Fibroblast of pulmonary artery (primary cell): ENCODE measurements around the gene SREK1.
A peak's percentile ranks its signal among the peaks of the same experiment; 100 is the strongest.

Source experiments
- DNase-seq: peaks from one replicate; pipeline ENCODE4 v3.0.0-alpha.2; 2010; ENCODE audit warnings: low read depth
- H3K4me3 ChIP-seq: replicated peaks from 2 replicates; pipeline ENCODE4 v1.5.1; 2011; ENCODE audit warnings: low read depth, mild to moderate bottlenecking, control low read depth, low read length, moderate library complexity
- TF ChIP-seq, protein P1 (sequence below): IDR thresholded peaks from 2 replicates; pipeline ENCODE4 v1.5.1; 2011; ENCODE audit warnings: mild to moderate bottlenecking, control low read depth, low read length, inconsistent platforms; ENCODE audit errors: missing control alignments

SREK1 gene, protein sequence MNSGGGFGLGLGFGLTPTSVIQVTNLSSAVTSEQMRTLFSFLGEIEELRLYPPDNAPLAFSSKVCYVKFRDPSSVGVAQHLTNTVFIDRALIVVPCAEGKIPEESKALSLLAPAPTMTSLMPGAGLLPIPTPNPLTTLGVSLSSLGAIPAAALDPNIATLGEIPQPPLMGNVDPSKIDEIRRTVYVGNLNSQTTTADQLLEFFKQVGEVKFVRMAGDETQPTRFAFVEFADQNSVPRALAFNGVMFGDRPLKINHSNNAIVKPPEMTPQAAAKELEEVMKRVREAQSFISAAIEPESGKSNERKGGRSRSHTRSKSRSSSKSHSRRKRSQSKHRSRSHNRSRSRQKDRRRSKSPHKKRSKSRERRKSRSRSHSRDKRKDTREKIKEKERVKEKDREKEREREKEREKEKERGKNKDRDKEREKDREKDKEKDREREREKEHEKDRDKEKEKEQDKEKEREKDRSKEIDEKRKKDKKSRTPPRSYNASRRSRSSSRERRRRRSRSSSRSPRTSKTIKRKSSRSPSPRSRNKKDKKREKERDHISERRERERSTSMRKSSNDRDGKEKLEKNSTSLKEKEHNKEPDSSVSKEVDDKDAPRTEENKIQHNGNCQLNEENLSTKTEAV

DNA sequence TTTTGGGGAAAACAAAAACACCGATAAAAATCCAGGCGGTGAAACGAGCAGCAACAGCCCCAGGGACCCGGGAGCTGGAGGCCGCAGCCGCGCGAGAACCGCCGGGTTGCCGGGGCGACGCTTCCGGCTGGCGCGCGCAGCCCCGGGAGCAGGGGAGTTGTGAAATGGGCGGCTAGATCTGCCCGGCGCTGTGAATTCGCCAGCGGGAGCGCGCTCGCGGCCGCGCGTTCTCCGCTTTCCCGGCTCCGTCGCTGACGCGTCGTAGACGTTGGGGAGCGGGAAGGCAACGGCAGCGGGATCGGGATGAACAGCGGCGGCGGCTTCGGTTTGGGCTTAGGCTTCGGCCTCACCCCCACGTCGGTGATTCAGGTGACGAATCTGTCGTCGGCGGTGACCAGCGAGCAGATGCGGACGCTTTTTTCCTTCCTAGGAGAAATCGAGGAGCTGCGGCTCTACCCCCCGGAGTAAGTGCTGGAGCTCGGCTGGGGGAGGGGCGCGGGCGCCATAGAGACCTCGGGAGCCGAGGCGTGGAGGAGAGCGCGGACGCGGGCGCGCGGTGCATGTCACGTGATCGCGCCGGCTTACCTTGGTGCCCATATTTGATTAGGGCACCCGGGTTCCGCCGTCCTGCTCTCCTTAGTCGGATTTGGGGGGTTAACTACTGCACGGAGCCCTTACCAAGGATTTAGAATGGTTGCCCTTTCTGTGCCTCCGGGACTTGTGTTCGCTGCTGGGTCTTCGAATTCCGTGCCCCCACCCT is at the start of gene SREK1:
TSS of gene SREK1 (plus strand) at position 227 of the 760 bp plus-strand sequence. CDS start at position 304, 77 bp downstream.
- DNase-seq = peak; percentile 95
- peak within 1 kb of the TSS; percentile 79 for H3K4me3 ChIP-seq
- TF ChIP-seq, protein P1, sequence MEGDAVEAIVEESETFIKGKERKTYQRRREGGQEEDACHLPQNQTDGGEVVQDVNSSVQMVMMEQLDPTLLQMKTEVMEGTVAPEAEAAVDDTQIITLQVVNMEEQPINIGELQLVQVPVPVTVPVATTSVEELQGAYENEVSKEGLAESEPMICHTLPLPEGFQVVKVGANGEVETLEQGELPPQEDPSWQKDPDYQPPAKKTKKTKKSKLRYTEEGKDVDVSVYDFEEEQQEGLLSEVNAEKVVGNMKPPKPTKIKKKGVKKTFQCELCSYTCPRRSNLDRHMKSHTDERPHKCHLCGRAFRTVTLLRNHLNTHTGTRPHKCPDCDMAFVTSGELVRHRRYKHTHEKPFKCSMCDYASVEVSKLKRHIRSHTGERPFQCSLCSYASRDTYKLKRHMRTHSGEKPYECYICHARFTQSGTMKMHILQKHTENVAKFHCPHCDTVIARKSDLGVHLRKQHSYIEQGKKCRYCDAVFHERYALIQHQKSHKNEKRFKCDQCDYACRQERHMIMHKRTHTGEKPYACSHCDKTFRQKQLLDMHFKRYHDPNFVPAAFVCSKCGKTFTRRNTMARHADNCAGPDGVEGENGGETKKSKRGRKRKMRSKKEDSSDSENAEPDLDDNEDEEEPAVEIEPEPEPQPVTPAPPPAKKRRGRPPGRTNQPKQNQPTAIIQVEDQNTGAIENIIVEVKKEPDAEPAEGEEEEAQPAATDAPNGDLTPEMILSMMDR = no peak

DNA sequence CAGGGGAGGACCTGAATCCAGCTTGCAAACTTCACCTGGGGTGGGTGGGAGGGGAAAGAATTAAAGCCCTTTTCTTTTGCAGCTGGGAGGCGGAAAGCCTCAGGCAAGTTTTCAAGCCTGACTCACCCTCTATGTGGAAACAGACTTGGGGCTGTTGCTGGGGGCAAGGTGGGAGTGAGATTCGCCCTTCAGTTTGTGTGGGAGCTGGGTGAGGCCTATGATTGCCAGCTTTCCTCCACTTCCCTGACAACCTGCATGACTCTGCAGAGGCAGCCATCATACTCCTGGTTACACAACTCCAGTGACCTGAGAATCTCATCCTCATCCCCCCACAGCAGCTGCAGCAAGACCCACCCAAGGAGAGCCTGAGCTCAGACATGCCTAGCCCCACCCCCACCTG is 43.2 kb upstream of the SREK1 start:
- H3K4me3 ChIP-seq = no peak overlapping the region
- TF ChIP-seq, protein P1 = no peak
- DNase-seq = no peak

DNA sequence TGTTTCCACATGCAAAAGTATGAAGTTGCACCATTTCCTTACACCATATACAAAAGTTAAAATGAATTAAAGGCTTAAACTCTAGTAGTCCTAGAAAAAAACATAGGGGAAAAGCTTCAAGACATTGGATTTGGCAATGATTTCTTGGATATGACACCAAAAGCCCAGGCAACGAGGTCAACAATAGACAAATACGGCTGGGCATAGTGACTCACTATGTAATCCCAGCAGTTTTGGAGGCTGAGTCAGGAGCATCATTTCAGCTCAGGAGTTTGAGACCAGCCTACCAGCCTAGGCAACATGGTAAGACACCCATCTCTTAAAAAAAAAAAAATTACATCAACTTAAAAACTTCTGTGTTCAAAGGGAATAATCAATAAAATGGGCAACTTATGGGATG is 30.9 kb upstream of the SREK1 start:
- H3K4me3 ChIP-seq = no peak overlapping the region
- TF ChIP-seq, protein P1 = no peak
- peak; percentile 61 for DNase-seq

DNA sequence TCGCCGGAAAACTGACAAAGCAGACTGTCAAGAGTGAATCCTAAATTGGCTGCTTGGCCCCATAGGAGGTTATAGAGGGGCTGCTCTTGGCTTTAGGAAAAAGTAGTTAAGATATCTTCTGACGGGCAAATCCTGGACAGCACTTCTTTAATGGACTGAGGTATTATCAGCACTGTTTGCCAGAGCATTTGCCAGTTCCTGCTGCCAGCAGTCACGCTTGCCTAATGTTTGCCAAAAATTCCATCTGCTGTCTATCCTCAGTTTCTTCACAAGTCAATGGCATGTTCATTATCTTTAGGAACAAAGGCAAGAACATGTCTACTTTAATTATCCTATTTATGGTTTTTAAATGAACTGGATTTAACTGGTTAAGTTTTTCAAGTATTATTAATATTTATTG is 25.8 kb upstream of the SREK1 start:
- H3K4me3 ChIP-seq = no peak overlapping the region
- no peak for DNase-seq
- TF ChIP-seq, protein P1 = no peak

DNA sequence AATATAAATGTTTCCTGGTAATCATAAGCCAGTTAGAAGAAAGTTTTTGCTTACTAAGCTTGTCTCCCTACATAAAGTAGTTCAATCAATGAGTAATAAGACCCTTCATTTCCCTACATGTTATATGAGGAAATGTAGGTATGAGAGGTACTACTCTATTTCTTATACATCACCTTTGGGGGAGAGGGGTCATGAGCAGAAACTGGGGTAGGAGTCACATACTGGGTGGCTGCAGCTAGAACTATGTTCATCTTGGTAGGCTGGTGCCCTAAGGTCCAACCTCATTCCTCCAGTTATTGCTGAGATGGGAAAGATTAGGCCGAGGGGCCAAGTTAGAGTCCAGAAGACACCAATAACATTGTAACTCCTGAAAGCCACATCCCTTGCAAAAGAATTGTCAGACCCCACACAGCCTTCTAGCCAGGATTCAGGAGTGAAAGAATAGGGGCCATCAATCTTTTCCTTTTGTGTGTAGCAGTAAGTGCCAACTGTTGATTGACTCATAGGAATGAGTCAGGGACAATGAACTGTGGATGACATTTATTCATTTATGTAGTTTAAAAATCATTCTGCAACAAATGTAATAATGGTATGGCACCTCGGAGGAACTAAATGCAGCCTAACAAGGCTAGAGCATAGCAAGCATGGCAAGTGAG is 21.6 kb upstream of the SREK1 start:
- TF ChIP-seq, protein P1 = no peak
- DNase-seq = no peak
- no peak overlapping the region for H3K4me3 ChIP-seq

DNA sequence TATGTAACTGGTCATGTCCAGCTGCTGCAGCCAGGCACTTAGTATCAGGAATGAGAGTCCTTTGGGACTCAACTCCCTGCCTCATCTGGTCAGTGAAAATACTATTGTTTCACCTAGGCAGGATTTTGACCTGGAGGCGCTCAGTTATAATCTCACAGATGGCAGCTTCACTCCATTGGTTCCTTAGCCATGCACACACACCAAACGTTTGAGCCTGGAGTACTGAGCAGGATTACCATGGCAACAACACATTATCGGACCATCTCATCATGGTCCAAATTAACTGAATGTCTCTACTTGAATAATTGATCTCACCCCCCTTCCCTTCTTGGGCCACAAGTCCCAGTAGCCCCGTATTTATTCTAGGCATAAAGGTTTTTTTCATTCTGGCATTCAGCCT is 15.0 kb upstream of the SREK1 start:
- H3K4me3 ChIP-seq = no peak overlapping the region
- DNase-seq = no peak
- TF ChIP-seq, protein P1 = no peak
